HCT116 (cell line): ENCODE data around the gene TNFRSF19. TPM values are rescaled to one million over a fixed set of nuclear protein-coding genes. Genes with fewer than 3 reads are reported as not detected.

ENCODE experiments used
- ATAC-seq: fragments of 200-7000 bp; cut with Tn5 transposase; 2 replicates; pipeline ENCODE4 v1.9.1; 2020; ENCODE audit warnings: mild to moderate bottlenecking, moderate library complexity
- BruUV-seq: library from RNA; stranded (reverse); fragments of 400-500 nt; replicated peaks from 2 replicates; lab custom pipeline; 2021; lab: Mats Ljungman, UMichigan
- CTCF ChIA-PET: fragments of 300-600 bp; sonication (Branson Sonifier 250); formaldehyde crosslinking; loops from one replicate; lab custom pipeline; 2021; ENCODE audit warnings: antibody characterized with exemption; lab: Charles Lee
- POLR2A ChIA-PET: fragments of 300-600, 350-600 bp; sonication (Branson Sonifier 250); formaldehyde crosslinking; loops from one replicate; lab custom pipeline; 2021; ENCODE audit warnings: antibody characterized with exemption; lab: Charles Lee
- RAD21 ChIA-PET, 2 experiments: fragments of 300-600 bp; sonication (Branson Sonifier 250); formaldehyde crosslinking; loops; one replicate each; lab custom pipeline; 2023; ENCODE audit warnings: low total read pairs in 2 of 2; ENCODE audit not compliant: uncharacterized antibody in 2 of 2, unreplicated experiment in 2 of 2, low non-redundant PET in 1 of 2; lab: Charles Lee
- DNase-seq: peaks from one replicate; pipeline ENCODE4 v3.0.0-alpha.2; 2010; ENCODE audit warnings: low read depth, low spot score
- H2AFZ ChIP-seq: fragments of 200-600 bp; shearing (Covaris generic), sonication (generic); 2 replicates; pipeline ENCODE4 v1.6.1; 2017; ENCODE audit warnings: low read depth, mixed run types, mixed read lengths, antibody characterized with exemption, low read length; ENCODE audit not compliant: poor library complexity, severe bottlenecking
- H3K27ac ChIP-seq: 2 replicates; pipeline ENCODE4 v1.5.1; 2012; ENCODE audit warnings: low read depth, low read length
- H3K27me3 ChIP-seq: fragments of 200-600 bp; sonication (generic); 2 replicates; pipeline ENCODE4 v1.6.1; 2016; ENCODE audit warnings: mixed run types, low read length, mixed read lengths; ENCODE audit not compliant: insufficient read depth
- H3K36me3 ChIP-seq, 2 experiments: fragments of 200-500 bp in 1 of 2; fragments of 200-600 bp in 1 of 2; sonication (Bioruptor generic) in 1 of 2; sonication (generic) in 1 of 2; 2 replicates each; pipeline versions ENCODE4 v1.5.1 to v1.6.1; 2014 to 2016; ENCODE audit warnings: low read length in 2 of 2, inconsistent platforms in 1 of 2, mixed read lengths in 1 of 2, mixed run types in 1 of 2; ENCODE audit not compliant: insufficient read depth in 2 of 2, control insufficient read depth in 1 of 2
- H3K4me1 ChIP-seq, 2 experiments: fragments of 200-600 bp in 1 of 2; sonication (generic) in 1 of 2; 2 replicates each; pipeline versions ENCODE4 v1.5.1 to v1.6.1; 2012 to 2017; ENCODE audit warnings: low read length in 2 of 2, inconsistent platforms in 1 of 2, mild to moderate bottlenecking in 1 of 2, mixed read lengths in 1 of 2, mixed run types in 1 of 2, moderate library complexity in 1 of 2; ENCODE audit not compliant: insufficient read depth in 2 of 2, control insufficient read depth in 1 of 2
- H3K4me2 ChIP-seq: fragments of 200-600 bp; sonication (generic); 2 replicates; pipeline ENCODE4 v1.6.1; 2017; ENCODE audit warnings: mixed run types, low read length, mixed read lengths
- H3K4me3 ChIP-seq, 2 experiments: fragments of 200-600 bp in 1 of 2; sonication (generic) in 1 of 2; replicated peaks in 1 of 2; 2 replicates each; pipeline ENCODE4 v1.5.1; 2011 to 2016; ENCODE audit warnings: low read length in 2 of 2, control low read depth in 1 of 2, low read depth in 1 of 2, mild to moderate bottlenecking in 1 of 2, mixed read lengths in 1 of 2, mixed run types in 1 of 2
- H3K79me2 ChIP-seq: fragments of 200-600 bp; sonication (generic); 2 replicates; pipeline ENCODE4 v1.6.1; 2017; ENCODE audit warnings: mild to moderate bottlenecking, mixed run types, low read length, moderate library complexity, mixed read lengths; ENCODE audit not compliant: insufficient read depth
- H3K9ac ChIP-seq: fragments of 200-600 bp; sonication (generic); 2 replicates; pipeline ENCODE4 v1.6.1; 2016; ENCODE audit warnings: low read length, mixed read lengths
- H3K9me2 ChIP-seq: fragments of 200-600 bp; sonication (generic), shearing (Covaris generic); 2 replicates; pipeline ENCODE4 v1.6.1; 2017; ENCODE audit warnings: mixed run types, mild to moderate bottlenecking, moderate library complexity; ENCODE audit not compliant: insufficient read depth
- H3K9me3 ChIP-seq, 2 experiments: fragments of 200-500 bp in 1 of 2; fragments of 200-600 bp in 1 of 2; sonication (Bioruptor generic) in 1 of 2; sonication (generic) in 1 of 2; 2 replicates each; pipeline ENCODE4 v1.6.1; 2014 to 2017; ENCODE audit warnings: low read length in 2 of 2, mixed read lengths in 2 of 2, inconsistent platforms in 1 of 2, low read depth in 1 of 2, mild to moderate bottlenecking in 1 of 2, mixed run types in 1 of 2, moderate library complexity in 1 of 2; ENCODE audit not compliant: control insufficient read depth in 1 of 2, insufficient read depth in 1 of 2
- H4K20me1 ChIP-seq: fragments of 200-600 bp; sonication (generic), shearing (Covaris generic); 2 replicates; pipeline ENCODE4 v1.6.1; 2017; ENCODE audit warnings: mixed run types, mild to moderate bottlenecking, moderate library complexity; ENCODE audit not compliant: insufficient read depth
- CBX3 ChIP-seq: IDR thresholded peaks from 2 replicates; pipeline ENCODE4 v1.6.1; 2012; ENCODE audit warnings: low read depth
- EGR1 ChIP-seq: IDR thresholded peaks from 2 replicates; pipeline ENCODE4 v1.6.1; 2012; ENCODE audit warnings: low read depth
- FOSL1 ChIP-seq: IDR thresholded peaks from 2 replicates; pipeline ENCODE4 v1.6.1; 2012; ENCODE audit warnings: low read depth
- JUND ChIP-seq: IDR thresholded peaks from 2 replicates; pipeline ENCODE4 v1.6.1; 2012
- POLR2A ChIP-seq: IDR thresholded peaks from 2 replicates; pipeline ENCODE4 v1.7.0; 2011; ENCODE audit warnings: borderline replicate concordance; ENCODE audit not compliant: insufficient read depth, insufficient read length; ENCODE audit errors: extremely low read depth
- POLR2AphosphoS5 ChIP-seq: IDR thresholded peaks from 2 replicates; pipeline ENCODE4 v1.6.1; 2011; ENCODE audit warnings: mild to moderate bottlenecking, low read depth, low read length, moderate library complexity
- RAD21 ChIP-seq: IDR thresholded peaks from 2 replicates; pipeline ENCODE4 v1.6.1; 2012; ENCODE audit warnings: low read depth, mild to moderate bottlenecking
- SIN3A ChIP-seq: IDR thresholded peaks from 2 replicates; pipeline ENCODE4 v1.6.1; 2012; ENCODE audit warnings: low read depth
- ZFX ChIP-seq: fragments of 450-650 bp; IDR thresholded peaks from 2 replicates; pipeline ENCODE4 v1.6.1; 2017
- ZNF274 ChIP-seq: fragments of 200-500 bp; sonication (Bioruptor generic); IDR thresholded peaks from 2 replicates; pipeline ENCODE4 v1.6.1; 2014; ENCODE audit warnings: mild to moderate bottlenecking, low read depth, low read length, inconsistent platforms
- intact Hi-C: fragments of 100-400 bp; cut with micrococcal nuclease; formaldehyde crosslinking; loops from 2 replicates; pipeline ENCODE4 v1.10.0; 2022
- total RNA-seq: library from RNA; stranded (reverse); gene quantifications from one replicate; pipeline ENCODE4 v1.2.1, GENCODE V29; 2021; ENCODE audit not compliant: unreplicated experiment
- TF ChIP-seq, protein P1 (sequence below), 3 experiments: fragments of 200-600 bp in 1 of 3; sonication (generic) in 1 of 3; IDR thresholded peaks in 2 of 3; conservative IDR thresholded peaks in 1 of 3; 2 replicates each; pipeline ENCODE4 v1.5.1; 2012 to 2017; ENCODE audit warnings: low read depth in 2 of 3, low read length in 2 of 3, antibody characterized with exemption in 1 of 3, borderline replicate concordance in 1 of 3, control low read depth in 1 of 3, mild to moderate bottlenecking in 1 of 3, mixed read lengths in 1 of 3, mixed run types in 1 of 3, moderate library complexity in 1 of 3; ENCODE audit not compliant: insufficient read depth in 1 of 3
- TF ChIP-seq, protein P2 (sequence below): IDR thresholded peaks from 2 replicates; pipeline ENCODE4 v1.6.1; 2012; ENCODE audit warnings: low read depth

Gene TNFRSF19
- total RNA-seq, 1 experiment from 2014 or later = 1.1 TPM

DNA sequence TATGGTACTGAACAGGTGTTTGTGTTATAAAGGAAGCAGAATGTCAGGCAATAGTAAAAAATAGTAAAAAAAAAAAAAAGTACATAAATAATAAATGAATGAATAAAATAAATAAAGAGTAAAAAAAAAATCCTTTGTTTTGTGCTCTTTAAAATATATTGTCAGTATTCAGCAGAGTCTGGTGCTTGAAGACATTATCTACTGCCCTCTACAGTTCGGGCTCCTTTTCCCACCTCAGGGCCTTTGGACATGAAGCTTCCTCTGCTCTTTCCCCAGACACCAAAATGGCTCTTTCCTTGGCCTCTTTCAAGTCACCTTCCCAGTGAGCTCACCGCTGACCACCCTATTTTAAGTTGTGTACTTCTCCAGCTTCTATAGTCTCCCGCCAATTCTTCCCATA, 137.5 kb downstream of the TNFRSF19 start:
- no TSS peak for BruUV-seq
- H3K27me3 ChIP-seq = no peaks in the 10 kb centered on the region
- H3K9me2 ChIP-seq = no peaks in the 10 kb centered on the region
- no peaks in the 10 kb centered on the region for H3K4me1 ChIP-seq
- ATAC-seq (no peak; the same call in 1 of the 2 replicates), DNase-seq (peak; percentile 24)
- ChIA-PET POLR2A (no interaction called here), CTCF (interaction anchor here (0.6 to 1.5 kb wide), 6 partner anchors 15 to 242 kb away, joined by 3 to 5 read pairs (median 3); no protein-coding TSS in a partner anchor), RAD21 (no interaction called here)
- TF ChIP-seq RAD21 (peak; percentile 41), CBX3 (no peak)
- TF ChIP-seq, protein P1, sequence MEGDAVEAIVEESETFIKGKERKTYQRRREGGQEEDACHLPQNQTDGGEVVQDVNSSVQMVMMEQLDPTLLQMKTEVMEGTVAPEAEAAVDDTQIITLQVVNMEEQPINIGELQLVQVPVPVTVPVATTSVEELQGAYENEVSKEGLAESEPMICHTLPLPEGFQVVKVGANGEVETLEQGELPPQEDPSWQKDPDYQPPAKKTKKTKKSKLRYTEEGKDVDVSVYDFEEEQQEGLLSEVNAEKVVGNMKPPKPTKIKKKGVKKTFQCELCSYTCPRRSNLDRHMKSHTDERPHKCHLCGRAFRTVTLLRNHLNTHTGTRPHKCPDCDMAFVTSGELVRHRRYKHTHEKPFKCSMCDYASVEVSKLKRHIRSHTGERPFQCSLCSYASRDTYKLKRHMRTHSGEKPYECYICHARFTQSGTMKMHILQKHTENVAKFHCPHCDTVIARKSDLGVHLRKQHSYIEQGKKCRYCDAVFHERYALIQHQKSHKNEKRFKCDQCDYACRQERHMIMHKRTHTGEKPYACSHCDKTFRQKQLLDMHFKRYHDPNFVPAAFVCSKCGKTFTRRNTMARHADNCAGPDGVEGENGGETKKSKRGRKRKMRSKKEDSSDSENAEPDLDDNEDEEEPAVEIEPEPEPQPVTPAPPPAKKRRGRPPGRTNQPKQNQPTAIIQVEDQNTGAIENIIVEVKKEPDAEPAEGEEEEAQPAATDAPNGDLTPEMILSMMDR (IDR thresholded peaks at IDR 0.05 in 2 of 3, conservative IDR thresholded peaks at IDR 0.05 in 1 of 3; ENCODE audit: borderline replicate concordance in 1 of 3, insufficient read depth in 1 of 3, low read depth in 2 of 3, low read length in 2 of 3) = peak; percentile 15 to 39 (median 19); a peak in 3 of 6 replicates
- intact Hi-C loops = loop anchor here (2.0 to 5.0 kb wide), 2 partner anchors 195 to 241 kb away; no protein-coding TSS in a partner anchor
- no peak overlapping the region for H3K4me3 ChIP-seq
- H3K9ac ChIP-seq = no peak overlapping the region
- no peak overlapping the region for H3K4me2 ChIP-seq
- H3K9me3 ChIP-seq = no peaks in the 10 kb centered on the region
- H3K79me2 ChIP-seq = no peaks in the 10 kb centered on the region
- no peak overlapping the region for H3K27ac ChIP-seq
- H4K20me1 ChIP-seq = no peaks in the 10 kb centered on the region
- H2AFZ ChIP-seq = no peak overlapping the region
- H3K36me3 ChIP-seq = no peaks in the 10 kb centered on the region

DNA sequence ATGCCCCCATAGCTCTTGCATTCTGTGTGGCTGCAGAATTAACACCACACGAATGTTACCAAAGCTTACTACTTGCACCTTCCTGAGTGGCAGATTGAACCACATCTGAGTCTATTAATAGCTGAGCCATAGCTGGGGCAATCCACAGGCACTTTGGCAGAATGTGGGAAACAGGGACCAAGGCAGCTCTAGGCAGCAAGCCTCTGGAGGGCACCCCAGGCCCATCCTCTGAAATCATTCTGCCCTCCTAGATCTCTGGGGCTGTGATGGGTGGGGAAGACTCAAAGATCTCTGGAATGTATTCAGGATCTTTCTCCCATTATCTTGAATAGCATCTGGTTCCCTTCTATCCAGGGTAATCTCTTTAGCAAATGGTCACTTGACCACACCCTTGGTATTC, 139.3 kb downstream of the TNFRSF19 start:
- intact Hi-C loops = loop anchor here (5.0 kb wide), 1 partner anchor 197 kb away; no protein-coding TSS in a partner anchor
- BruUV-seq = no TSS peak
- TF ChIP-seq POLR2A = no peak
- TF ChIP-seq POLR2AphosphoS5 = no peak
- no peak for TF ChIP-seq ZFX
- TF ChIP-seq ZNF274 = no peak
- TF ChIP-seq JUND = no peak
- TF ChIP-seq SIN3A = no peak
- no peak for TF ChIP-seq FOSL1
- TF ChIP-seq RAD21 = no peak
- TF ChIP-seq, protein P2, sequence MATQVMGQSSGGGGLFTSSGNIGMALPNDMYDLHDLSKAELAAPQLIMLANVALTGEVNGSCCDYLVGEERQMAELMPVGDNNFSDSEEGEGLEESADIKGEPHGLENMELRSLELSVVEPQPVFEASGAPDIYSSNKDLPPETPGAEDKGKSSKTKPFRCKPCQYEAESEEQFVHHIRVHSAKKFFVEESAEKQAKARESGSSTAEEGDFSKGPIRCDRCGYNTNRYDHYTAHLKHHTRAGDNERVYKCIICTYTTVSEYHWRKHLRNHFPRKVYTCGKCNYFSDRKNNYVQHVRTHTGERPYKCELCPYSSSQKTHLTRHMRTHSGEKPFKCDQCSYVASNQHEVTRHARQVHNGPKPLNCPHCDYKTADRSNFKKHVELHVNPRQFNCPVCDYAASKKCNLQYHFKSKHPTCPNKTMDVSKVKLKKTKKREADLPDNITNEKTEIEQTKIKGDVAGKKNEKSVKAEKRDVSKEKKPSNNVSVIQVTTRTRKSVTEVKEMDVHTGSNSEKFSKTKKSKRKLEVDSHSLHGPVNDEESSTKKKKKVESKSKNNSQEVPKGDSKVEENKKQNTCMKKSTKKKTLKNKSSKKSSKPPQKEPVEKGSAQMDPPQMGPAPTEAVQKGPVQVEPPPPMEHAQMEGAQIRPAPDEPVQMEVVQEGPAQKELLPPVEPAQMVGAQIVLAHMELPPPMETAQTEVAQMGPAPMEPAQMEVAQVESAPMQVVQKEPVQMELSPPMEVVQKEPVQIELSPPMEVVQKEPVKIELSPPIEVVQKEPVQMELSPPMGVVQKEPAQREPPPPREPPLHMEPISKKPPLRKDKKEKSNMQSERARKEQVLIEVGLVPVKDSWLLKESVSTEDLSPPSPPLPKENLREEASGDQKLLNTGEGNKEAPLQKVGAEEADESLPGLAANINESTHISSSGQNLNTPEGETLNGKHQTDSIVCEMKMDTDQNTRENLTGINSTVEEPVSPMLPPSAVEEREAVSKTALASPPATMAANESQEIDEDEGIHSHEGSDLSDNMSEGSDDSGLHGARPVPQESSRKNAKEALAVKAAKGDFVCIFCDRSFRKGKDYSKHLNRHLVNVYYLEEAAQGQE = no peak
- no peak for TF ChIP-seq EGR1
- TF ChIP-seq, protein P1 (IDR thresholded peaks at IDR 0.05 in 2 of 3, conservative IDR thresholded peaks at IDR 0.05 in 1 of 3; ENCODE audit: borderline replicate concordance in 1 of 3, insufficient read depth in 1 of 3, low read depth in 2 of 3, low read length in 2 of 3) = no peak

More for the DNA sequence above, 139.3 kb downstream of the TNFRSF19 start:
- ChIA-PET CTCF (no interaction called here), RAD21 (no interaction called here), POLR2A (no interaction called here)
- H4K20me1 ChIP-seq = no peaks in the 10 kb centered on the region
- H3K9me2 ChIP-seq = no peaks in the 10 kb centered on the region
- no peaks in the 10 kb centered on the region for H3K9me3 ChIP-seq
- H3K4me2 ChIP-seq = no peak overlapping the region
- H3K79me2 ChIP-seq = no peaks in the 10 kb centered on the region
- DNase-seq = no peak
- no peaks in the 10 kb centered on the region for H3K4me1 ChIP-seq
- no peak overlapping the region for H3K4me3 ChIP-seq
- H3K36me3 ChIP-seq = no peaks in the 10 kb centered on the region
- H2AFZ ChIP-seq = no peak overlapping the region
- ATAC-seq = no peak
- no peak overlapping the region for H3K9ac ChIP-seq
- 0 out of 2 replicates have a peak, but pooled peaks cover 4% of the 10 kb centered on the region for H3K27me3 ChIP-seq
- no peak overlapping the region for H3K27ac ChIP-seq
